Fibroblast of peridontal ligament (primary cell): ENCODE results near the gene TCF23.
A peak's percentile ranks its signal among the peaks of the same experiment; 100 is the strongest.
"Not testable (repeated sequence)": the region's sequence is repeated elsewhere in the genome, so short reads cannot be mapped to it uniquely, and the experiment has no call there.

ENCODE experiments used
- DNase-seq: peaks from one replicate; pipeline ENCODE4 v3.0.0-alpha.2; 2010; ENCODE audit errors: extremely low read depth

TCF23 gene

GRCh38 chr2:27189989-27190388 lies 41.2 kb downstream of the TCF23 start:
- DNase-seq: no peak

DNA sequence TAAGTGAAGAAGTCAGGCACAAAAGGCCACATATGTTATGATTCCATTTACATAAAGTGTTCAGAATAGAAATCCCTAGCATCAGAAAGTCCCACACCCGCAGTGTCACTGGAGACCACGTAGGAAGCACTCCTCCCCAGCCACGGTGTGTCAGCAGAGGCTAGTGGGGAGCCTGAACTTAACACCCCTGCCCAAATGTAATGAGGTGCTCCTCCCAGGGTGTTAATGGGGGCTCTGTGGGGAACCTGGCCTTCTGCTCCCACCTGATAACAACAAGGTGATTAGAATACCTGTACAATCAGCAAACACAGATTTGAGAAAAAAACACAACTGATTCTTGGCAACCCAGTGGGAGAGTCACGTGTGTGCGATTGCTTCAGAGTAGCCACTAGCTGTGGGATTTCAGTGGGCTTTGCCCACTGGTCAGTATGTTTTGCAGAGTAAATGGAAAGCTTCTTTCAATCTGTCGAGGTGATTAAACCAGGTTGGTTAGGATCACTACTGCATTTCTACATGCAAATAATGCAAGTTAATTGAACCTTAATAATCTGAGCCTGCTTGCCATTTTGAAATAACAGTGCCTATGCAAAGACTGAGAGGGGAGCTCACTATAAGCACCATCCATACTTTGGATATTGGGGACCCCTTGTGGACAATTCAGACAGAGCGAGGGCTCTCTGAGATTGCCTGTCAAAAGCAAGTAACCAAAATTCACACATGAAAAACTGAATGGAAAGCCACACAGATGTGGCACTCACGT lies 42.4 kb downstream of the TCF23 start:
- peak; percentile 82 for DNase-seq

GRCh38 chr2:27194538-27195354 lies 45.9 kb downstream of the TCF23 start:
- peak; percentile 52 for DNase-seq

GRCh38 chr2:27195799-27196198 lies 47.0 kb downstream of the TCF23 start:
- not testable (repeated sequence) for DNase-seq

DNA sequence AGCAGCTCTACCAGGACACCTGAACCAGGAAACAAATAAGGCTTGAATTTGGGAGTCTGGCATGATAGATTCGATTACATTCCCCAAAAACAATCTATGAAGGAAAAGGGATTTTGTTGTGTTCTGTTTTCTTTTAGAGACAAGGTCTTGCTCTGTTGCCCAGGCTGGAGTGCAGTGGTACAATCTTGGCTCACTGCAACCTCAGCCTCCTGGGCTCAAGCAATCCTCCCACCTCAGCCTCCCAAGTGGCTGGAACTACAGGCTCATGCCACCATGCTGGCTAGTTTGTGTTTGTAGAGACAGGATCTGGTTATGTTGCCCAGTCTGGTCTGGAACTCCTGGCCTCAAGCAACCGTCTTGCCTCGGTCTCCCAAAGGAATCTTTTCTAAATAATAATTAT lies 49.3 kb downstream of the TCF23 start:
- DNase-seq: not testable (repeated sequence)

DNA sequence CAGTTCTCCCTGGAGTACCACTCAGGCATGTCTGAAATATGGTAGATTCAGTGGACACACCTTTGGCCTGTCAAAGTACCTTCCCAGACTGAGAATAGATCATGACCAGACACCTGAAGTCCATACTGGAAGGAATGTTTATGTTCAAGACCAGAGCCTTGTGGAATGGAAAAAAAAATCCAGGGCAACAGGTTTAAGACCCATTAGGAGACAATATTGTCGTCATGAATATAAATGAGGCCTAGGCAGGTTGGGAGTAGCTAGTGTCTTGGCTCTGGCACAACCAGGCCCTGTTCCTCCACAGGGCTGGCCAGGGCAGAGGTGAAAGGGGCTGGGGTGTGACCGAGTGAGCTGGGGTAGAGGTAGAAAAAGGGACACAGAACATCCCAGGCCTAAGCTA lies 49.8 kb downstream of the TCF23 start:
- no peak for DNase-seq

- DNase-seq: no peak
Measured at GRCh38 chr2:27199241-27199640, 50.4 kb downstream of the TCF23 start.

- no peak for DNase-seq
Measured at GRCh38 chr2:27201675-27202074, 52.9 kb downstream of the TCF23 start.

GRCh38 chr2:27202854-27203253 lies 54.0 kb downstream of the TCF23 start:
- no peak for DNase-seq

GRCh38 chr2:27203741-27204140 lies 54.9 kb downstream of the TCF23 start:
- no peak for DNase-seq

DNA sequence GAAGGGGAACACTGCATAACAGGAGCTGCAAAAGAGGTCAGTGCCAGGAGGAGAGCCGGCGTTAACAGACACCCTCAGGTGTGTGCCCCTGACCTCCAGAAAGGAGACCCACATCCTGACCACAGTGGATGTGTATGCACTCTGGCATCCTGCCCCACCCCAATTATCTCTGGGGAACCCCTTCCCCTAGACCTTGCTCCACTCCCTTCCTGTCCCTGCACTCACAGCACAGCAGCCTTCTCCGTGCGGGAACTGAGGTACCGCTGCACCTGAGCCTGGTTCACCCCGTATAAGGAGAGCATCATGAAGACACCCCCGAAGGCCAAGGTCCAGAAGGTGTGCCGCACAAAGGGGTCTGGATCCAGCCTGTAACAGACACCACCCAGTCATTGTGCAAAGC lies 55.8 kb downstream of the TCF23 start:
- DNase-seq: no peak

GRCh38 chr2:27205206-27205605 lies 56.4 kb downstream of the TCF23 start:
- DNase-seq: no peak

DNA sequence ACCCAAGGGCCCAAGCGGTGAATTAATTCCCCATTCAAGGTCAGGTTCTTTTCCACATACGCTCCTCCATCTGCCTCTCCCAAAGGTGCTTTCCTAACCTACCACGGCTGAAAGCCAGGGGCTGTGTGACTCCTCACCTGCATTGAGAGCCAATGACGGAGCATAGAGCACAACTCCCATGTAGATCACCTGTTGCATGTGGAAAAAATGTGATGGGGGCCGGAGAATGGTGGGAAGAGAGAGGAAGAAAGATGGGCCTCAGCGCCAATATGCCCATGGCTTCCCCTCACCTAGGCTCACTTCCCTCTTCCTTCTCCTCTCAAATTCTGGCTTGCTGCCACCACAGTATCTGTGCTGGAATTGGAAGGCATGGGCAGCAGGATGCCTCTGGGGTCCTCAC lies 57.5 kb downstream of the TCF23 start:
- DNase-seq: no peak
